ENCODE data around the gene C2.

DNA sequence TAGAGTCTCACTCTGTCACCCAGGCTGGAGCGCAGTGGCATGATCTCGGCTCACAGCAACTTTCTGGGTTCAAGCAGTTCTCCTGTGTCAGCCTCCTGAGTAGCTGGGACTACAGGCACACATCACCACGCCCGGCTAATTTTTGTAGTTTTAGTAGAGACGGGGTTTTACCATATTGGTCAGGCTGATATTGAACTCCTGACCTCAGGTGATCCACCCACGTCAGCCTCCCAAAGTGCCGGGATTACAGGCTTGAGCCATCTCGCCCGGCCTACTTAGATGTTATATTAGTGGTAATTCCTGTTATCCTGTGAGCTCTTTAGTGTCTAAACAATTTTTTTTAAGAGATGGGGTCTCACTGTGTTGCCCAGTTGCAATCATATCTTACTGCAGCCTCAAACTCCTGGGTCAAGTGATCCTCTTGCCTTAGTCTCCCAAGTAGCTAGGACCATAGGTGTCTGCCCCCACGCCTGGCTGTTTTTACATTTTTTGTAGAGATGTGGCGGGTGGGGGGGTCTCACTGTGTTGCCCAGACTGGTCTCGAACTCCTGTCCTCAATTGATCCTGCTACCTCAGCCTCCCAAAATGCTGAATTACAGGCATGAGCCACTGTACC lies 50.4 kb downstream of the C2 start:
- TF ChIP-seq EP300 (IDR thresholded peaks at IDR 0.05; ENCODE audit: borderline replicate concordance) (no peak), CEBPB (IDR thresholded peaks at IDR 0.05) (no peak)
